Adipocyte (in vitro differentiated cells): ENCODE data around the gene CPAMD8.

ENCODE experiments used
- DNase-seq: peaks from one replicate; pipeline ENCODE4 v3.0.0-alpha.2; 2015; ENCODE audit warnings: low read depth
- H3K27me3 ChIP-seq: replicated peaks from 2 replicates; pipeline ENCODE4 v1.7.0; 2013; ENCODE audit warnings: mild to moderate bottlenecking, low read length, moderate library complexity; ENCODE audit not compliant: control insufficient read depth, insufficient read depth
- H3K36me3 ChIP-seq: 2 replicates; pipeline ENCODE4 v1.7.0; 2013; ENCODE audit warnings: low read length, mild to moderate bottlenecking, moderate library complexity; ENCODE audit not compliant: control insufficient read depth, insufficient read depth, severe bottlenecking
- H3K4me1 ChIP-seq: 2 replicates; pipeline ENCODE4 v1.7.0; 2013; ENCODE audit warnings: mild to moderate bottlenecking, low read length, moderate library complexity; ENCODE audit not compliant: control insufficient read depth, insufficient read depth
- H3K4me3 ChIP-seq: 2 replicates; pipeline ENCODE4 v1.7.0; 2013; ENCODE audit warnings: mild to moderate bottlenecking, low read length, moderate library complexity
- H3K9ac ChIP-seq: 2 replicates; pipeline ENCODE4 v1.7.0; 2013; ENCODE audit warnings: mild to moderate bottlenecking, low read length, moderate library complexity
- H3K9me3 ChIP-seq: 2 replicates; pipeline ENCODE4 v1.7.0; 2013; ENCODE audit warnings: mild to moderate bottlenecking, low read length, moderate library complexity; ENCODE audit not compliant: control insufficient read depth

CPAMD8 gene

DNA sequence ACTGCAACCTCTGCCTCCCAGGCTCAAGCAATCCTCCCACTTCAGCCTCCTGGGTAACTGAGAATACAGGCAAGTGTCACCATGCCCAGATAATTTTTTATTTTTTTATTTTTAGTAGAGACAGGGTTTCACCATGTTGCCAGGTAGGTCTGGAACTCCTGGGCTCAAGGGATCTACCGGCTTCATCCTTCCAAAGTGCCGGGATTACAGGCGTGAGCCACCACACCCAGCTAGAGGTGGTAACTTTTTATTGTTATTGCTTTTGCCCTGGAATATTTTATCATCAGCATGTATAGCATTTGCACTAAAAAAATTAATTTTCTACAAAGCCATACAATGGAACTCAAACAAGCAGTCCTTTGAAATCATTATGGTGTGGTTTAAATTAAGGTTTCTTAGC, 34.6 kb upstream of the CPAMD8 start:
- H3K4me1 ChIP-seq = peaks cover 7% of the 10 kb centered on the region
- H3K27me3 ChIP-seq = no peaks in the 10 kb centered on the region
- H3K9ac ChIP-seq = no peak overlapping the region
- H3K9me3 ChIP-seq = peaks cover 20% of the 10 kb centered on the region
- DNase-seq = no peak
- peaks cover 27% of the 10 kb centered on the region for H3K36me3 ChIP-seq
- no peak overlapping the region for H3K4me3 ChIP-seq

DNA sequence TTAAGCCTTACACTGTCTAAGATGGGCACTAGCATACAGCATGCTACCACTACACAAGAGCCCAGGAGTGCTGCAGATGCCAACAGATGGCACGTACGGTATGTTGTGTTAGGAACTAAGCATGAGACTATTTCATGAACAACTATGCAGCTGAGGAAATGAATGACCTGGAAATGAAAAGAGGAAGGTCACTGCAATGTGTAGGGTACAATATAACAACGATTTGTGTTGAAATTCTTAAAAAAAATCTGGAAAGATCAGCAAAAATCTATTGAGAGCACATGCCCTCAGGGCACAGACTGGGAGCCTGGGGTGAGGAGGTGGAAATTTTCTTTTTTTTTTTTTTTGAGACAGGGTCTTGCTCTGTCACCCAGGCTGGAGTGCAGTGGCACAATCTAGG, 34.2 kb upstream of the CPAMD8 start:
- no peak overlapping the region for H3K9ac ChIP-seq
- H3K4me1 ChIP-seq = peaks cover 7% of the 10 kb centered on the region
- peaks cover 27% of the 10 kb centered on the region for H3K36me3 ChIP-seq
- no peak overlapping the region for H3K4me3 ChIP-seq
- peaks cover 20% of the 10 kb centered on the region for H3K9me3 ChIP-seq
- no peaks in the 10 kb centered on the region for H3K27me3 ChIP-seq
- DNase-seq = no peak

DNA sequence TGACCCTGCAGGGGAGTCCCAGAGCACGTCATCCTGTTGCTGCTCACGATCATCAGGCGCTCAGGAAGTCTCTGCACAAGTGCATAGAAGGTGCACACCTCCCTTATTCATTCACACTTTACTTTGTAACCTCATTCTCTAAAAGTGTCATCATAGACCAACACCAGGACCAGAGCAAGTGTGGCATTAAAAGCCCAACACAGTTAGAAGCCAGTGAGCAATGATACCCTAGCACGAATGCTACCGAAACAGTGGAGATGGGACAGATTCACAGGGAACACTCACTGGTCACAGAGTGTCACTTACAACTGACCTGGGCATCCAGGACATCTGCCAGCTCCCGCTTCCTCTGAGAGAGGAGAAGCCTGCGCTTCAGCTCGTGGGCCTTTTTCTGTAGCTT, 31.6 kb upstream of the CPAMD8 start:
- peaks cover 27% of the 10 kb centered on the region for H3K36me3 ChIP-seq
- H3K4me1 ChIP-seq = peaks cover 7% of the 10 kb centered on the region
- H3K9ac ChIP-seq = no peak overlapping the region
- H3K9me3 ChIP-seq = peaks cover 20% of the 10 kb centered on the region
- no peaks in the 10 kb centered on the region for H3K27me3 ChIP-seq
- peak; percentile 19 for DNase-seq
- H3K4me3 ChIP-seq = peak overlapping the region; percentile 4

DNA sequence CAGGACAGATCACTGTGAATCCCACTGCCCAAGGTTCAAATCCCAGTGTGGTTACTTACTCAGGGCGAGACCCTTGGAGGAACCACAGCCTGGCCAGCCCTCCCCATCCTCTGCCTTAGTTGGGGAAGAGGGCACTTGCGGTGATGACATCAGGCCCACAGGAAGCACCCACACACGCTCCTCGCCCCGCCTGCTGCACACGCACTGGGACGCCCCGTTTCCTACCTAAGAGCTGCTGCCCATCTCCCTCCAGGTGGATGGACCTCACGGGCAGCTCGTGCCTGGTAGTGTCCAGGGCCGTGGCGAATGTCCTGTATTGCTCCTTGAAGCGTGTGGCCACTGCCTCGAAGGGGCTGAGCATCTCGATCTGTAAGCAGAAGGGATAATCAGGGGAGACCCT, 29.0 kb upstream of the CPAMD8 start:
- H3K9ac ChIP-seq = no peak overlapping the region
- H3K36me3 ChIP-seq = peaks cover 27% of the 10 kb centered on the region
- peaks cover 20% of the 10 kb centered on the region for H3K9me3 ChIP-seq
- no peak overlapping the region for H3K4me3 ChIP-seq
- H3K4me1 ChIP-seq = no peaks in the 10 kb centered on the region
- no peak for DNase-seq
- no peaks in the 10 kb centered on the region for H3K27me3 ChIP-seq

DNA sequence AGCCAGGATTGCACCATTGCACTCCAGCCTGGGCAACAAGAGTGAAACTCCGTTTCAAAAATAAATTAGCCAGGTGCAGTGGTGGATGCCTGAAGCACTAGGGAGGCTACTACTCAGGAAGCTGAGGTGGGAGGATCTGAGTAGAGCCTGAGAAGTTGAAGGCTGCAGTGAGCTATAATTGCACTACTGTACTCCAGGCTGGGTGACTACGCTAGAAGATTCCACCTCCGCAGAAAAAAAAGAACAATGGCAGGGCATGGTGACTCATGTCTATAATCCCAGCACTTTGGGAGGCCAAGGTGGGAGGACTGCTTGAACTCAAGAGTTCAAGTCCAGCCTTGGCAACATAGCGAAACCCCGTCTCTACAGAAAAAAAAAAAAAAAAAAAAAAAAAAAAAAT, 28.1 kb upstream of the CPAMD8 start:
- DNase-seq = no peak
- H3K9me3 ChIP-seq = peaks cover 20% of the 10 kb centered on the region
- H3K27me3 ChIP-seq = no peaks in the 10 kb centered on the region
- no peak overlapping the region for H3K9ac ChIP-seq
- H3K4me1 ChIP-seq = peaks cover 4% of the 10 kb centered on the region
- H3K36me3 ChIP-seq = peaks cover 26% of the 10 kb centered on the region
- no peak overlapping the region for H3K4me3 ChIP-seq

DNA sequence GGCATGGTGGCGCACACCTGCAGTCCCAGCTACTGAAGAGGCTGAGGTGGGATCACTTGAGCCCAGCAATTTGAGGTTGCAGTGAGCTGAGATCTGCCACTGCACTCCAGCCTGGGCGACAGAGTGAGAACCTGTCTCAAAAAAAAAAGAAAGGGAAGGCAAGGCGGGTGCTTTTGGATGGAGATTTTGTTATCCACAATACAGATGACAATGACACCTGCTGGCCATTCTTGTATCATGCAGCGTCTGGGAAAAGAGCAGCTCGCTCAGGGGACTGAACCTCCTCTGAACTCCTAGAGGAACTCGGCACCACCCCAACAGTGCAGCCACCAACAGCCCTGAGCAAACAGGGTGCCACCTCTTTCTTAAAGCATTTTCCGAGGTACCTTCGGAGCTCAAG, 25.8 kb upstream of the CPAMD8 start:
- DNase-seq = peak; percentile 80
- H3K4me1 ChIP-seq = peaks cover 23% of the 10 kb centered on the region
- no peak overlapping the region for H3K9ac ChIP-seq
- peaks cover 2% of the 10 kb centered on the region for H3K9me3 ChIP-seq
- no peak overlapping the region for H3K4me3 ChIP-seq
- no peaks in the 10 kb centered on the region for H3K27me3 ChIP-seq
- H3K36me3 ChIP-seq = peaks cover 3% of the 10 kb centered on the region

DNA sequence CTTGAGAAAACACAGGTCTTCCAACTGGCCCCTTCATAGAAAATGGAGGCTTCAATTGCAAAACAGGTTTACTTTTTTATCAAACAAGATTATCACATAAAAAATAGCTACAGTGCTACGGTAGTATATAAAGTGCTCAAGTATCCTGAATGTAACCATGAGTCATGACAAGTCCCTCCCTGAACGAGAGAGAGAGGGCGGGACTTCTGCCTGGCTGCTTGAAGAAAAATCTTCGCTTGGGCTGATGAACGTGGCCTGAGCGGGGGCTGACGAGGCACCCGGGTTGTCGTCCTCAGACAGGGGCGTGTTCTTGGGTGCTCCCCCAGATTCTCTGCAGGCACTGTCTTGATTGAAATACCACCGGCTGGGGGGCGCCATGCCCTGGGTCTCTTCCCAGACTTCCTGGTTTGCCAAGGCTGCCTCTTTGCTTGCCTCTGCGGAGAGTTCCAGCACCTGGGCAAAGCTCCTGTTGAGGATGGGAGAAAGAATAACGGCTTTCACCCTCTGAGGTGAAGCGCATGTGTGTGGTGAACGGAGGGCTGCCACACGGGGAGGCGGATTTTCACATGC, 23.2 kb upstream of the CPAMD8 start:
- DNase-seq = peak; percentile 23
- no peaks in the 10 kb centered on the region for H3K36me3 ChIP-seq
- peaks cover 23% of the 10 kb centered on the region for H3K4me1 ChIP-seq
- no peak overlapping the region for H3K4me3 ChIP-seq
- no peak overlapping the region for H3K9ac ChIP-seq
- peaks cover 2% of the 10 kb centered on the region for H3K27me3 ChIP-seq
- no peaks in the 10 kb centered on the region for H3K9me3 ChIP-seq

DNA sequence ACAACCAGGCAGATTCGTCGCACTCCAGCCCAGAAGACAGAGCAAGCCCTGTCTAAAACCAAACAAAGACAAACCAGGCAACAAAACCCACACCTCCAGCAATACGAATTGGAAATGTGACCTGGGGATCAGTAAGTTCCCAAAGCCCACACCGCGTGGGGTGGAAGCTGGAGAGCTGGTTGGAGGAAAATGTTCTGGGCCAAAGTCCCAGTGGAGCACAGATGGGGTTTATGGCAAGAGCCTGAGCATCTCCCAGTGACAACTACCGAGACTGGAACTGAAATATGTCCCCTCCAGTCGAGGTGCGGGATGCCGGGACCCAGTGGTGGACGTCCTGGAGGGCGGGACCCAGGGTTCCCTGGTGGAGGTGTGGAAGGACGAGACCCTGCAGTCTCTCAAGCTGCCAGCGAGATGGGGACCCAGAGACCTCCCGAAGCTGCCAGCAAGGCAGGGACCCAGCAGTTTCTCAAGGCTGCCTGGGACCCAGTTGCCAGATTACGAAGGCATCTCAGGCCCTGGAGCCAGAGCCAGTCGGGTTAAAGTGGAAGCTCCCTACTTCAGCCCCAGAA, 22.4 kb upstream of the CPAMD8 start:
- peaks cover 8% of the 10 kb centered on the region for H3K27me3 ChIP-seq
- no peak overlapping the region for H3K4me3 ChIP-seq
- no peaks in the 10 kb centered on the region for H3K36me3 ChIP-seq
- H3K4me1 ChIP-seq = peaks cover 23% of the 10 kb centered on the region
- no peak for DNase-seq
- no peaks in the 10 kb centered on the region for H3K9me3 ChIP-seq
- no peak overlapping the region for H3K9ac ChIP-seq

DNA sequence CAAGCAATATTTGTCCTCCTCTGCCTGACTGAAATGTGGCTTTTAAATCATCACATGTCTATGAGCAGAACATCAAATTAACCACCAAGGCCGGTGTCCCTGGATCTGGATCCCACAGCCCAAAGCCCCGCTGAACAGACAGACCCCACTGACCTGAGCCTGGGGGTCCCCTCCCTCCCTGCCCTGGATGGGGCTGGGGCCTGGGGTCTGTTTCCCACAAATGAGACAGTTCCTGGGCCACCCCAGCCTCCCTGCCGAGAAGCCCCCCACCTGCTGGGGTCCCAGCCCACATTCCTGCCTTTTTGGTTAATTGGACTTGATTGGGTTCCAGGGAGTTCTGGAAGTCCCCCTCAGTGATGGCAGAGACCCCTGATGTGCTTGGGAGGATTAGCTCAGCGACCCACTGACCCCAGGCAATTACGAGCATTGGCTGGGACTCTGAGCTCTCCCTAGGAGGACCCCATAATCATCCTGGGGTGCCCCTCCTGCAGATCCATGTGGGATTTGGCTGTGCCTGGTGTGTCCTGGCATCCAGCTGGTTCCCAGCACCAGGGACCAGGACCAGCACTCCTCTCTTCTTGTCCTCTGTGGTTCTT, 19.4 kb upstream of the CPAMD8 start:
- DNase-seq = no peak
- no peaks in the 10 kb centered on the region for H3K36me3 ChIP-seq

DNA sequence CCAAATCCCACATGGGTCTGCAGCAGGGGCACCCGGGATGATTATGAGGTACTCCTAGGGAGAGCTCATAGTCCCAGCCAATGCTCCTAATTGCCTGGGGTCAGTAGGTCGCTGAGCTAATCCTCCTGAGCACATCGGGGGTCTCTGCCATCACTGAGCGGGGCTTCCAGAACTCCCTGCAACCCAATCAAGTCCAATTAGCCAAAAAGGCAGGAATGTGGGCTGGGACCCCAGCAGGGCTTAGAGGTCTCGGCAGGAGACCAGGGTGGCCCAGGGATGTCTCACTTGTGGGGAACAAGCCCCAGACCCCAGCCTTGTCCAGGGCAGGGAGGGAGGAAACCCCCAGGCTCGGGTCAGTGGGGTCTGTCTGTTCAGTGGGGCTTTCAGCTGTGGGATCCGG, 17.1 kb upstream of the CPAMD8 start:
- H3K27me3 ChIP-seq = peaks cover 23% of the 10 kb centered on the region
- H3K4me3 ChIP-seq = no peak overlapping the region
- H3K36me3 ChIP-seq = no peaks in the 10 kb centered on the region
- peaks cover 17% of the 10 kb centered on the region for H3K4me1 ChIP-seq
- no peak overlapping the region for H3K9ac ChIP-seq
- H3K9me3 ChIP-seq = no peaks in the 10 kb centered on the region
- no peak for DNase-seq

More for the DNA sequence above, 19.4 kb upstream of the CPAMD8 start:
- no peaks in the 10 kb centered on the region for H3K9me3 ChIP-seq
- peaks cover 29% of the 10 kb centered on the region for H3K4me1 ChIP-seq
- no peak overlapping the region for H3K9ac ChIP-seq
- no peak overlapping the region for H3K4me3 ChIP-seq
- peaks cover 18% of the 10 kb centered on the region for H3K27me3 ChIP-seq

DNA sequence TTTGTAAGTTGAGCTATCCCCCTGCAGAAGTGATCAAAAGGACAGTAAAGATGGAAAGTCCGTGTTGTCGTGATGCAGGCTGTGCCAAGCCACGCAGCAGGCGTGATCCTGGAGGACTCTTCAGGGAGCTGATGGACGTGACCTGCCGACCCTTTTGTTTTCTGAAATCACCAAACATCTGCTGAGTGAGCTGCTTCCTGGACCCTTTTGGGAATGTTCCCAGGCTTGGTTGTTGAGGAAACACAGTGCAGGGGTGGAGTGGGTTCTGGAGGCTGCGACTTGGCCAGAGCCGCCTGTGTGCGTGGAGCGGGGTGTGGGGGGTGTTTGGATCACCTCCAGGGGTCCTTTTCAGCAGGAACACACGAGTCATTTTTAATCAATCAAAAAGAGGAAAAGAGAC, 15.4 kb upstream of the CPAMD8 start:
- Histone ChIP-seq H3K4me1 (peaks cover 6% of the 10 kb centered on the region), H3K9ac (no peak overlapping the region), H3K4me3 (no peak overlapping the region), H3K36me3 (no peaks in the 10 kb centered on the region), H3K27me3 (peaks cover 30% of the 10 kb centered on the region), H3K9me3 (no peaks in the 10 kb centered on the region)
- DNase-seq = no peak
